ELR (cell line): ENCODE measurements around the gene PDIA5.

Experiments
- DNase-seq: peaks from one replicate; pipeline ENCODE4 v3.0.0-alpha.2; 2015; ENCODE audit warnings: low read depth

The PDIA5 gene

DNA sequence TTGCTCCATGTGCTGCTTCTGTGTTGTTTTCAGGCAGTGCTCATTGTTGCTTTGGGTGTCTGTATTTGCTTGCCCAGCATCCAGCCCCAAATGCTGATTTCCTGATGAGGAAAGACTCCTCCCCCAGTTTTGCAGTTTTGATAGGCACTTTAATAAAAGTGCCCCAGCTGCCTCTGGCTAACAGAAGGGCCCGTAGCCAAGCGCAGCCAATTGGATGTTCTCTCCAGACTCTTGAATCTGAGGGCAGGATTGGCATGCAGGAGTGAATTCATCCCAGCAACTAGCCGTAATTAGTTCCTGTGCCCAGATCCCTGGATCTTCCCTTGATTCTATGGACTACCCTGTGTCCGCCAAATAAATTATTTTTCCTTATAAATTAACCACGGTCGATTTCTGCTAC is 24.4 kb upstream of the PDIA5 start:
- DNase-seq, result no peak

DNA sequence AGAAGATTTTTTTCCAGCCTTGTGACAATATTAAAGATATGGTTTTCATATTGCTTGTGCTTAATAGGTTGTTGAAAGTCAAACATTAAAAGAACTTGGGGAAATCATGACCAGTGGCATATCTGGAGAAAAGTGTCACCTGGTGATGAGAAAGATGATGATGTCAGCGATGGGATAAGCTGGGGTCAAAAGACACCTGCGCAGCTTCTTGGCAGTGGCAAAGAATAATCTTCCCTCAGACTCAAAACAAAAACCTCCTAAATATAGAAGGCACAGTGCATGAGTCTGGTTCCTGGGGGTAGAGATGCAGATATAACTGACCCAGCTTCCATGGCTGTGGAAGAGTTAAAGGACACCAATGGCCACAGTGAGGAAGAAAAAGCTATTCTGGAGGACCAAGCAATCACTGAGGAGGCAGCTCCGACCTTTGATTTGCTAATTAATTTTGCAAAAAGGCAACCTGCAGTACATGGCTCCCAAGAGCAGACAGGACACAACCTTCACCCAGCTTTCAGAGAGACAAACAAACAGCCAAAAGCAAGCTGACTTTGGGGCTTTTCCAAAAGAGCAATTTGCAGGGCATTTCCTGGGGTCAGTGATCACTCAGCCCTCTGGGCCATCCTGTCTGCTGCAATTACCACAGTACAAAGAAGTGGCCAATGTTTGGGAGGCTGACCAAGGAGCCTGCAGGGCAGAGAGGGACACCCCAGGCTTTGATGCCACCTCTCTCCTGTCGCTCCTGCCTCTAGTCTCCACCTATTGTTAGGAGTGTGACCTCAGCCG is 21.7 kb upstream of the PDIA5 start:
- DNase-seq, result no peak

DNA sequence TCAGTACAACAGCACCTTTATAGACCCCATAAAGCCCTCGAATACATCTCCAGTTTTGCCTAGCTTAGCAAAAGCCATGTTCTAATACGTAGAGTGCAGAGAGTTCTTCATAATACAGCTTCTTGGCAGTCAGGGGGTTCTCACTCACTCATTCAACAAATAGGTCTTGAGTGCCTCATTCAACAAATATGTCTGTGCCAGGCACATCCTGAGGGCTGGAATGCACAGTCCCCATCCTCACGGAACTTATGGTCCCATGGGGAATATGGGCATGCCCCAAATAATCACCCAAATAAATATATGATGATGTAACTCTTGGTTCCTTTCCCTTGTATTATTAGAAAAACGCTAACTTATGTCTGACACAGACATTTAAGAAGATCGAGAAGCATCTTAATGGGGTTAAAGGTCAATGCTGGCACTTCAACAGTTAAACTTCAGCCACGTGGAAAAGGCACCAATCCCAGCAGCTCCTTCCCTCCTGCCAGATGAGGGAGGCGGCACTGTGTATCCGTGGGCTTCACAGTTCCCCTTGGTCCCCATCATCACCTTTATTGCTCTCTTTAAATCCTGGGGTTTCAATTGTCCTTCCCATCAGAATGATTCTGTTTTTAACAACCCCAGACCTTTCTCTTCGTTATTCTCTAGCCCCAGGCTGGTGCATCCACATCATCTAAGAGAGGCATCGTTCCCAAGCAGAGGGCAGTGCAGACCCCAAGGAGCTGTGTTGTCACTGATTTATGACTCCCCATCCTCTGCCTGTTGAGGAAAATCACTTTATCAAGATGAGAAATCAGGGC is 20.4 kb upstream of the PDIA5 start:
- DNase-seq, result peak; percentile 37

DNA sequence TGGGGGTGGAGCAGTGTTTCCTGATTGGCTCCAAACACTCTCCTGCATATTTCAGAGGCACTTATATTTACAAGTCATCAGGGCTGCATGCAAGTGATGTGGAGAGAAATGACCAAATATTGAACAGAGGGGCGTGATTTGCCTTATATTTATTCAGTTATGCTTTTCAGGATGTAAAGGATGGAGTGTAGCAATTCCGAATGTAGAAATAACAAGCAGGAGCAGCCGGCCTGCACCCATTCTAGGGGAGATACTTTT is 19.8 kb upstream of the PDIA5 start:
- no peak for DNase-seq

- no peak for DNase-seq
These were observed 18.2 kb upstream of the PDIA5 start for GRCh38 chr3:123048480-123049237.

DNA sequence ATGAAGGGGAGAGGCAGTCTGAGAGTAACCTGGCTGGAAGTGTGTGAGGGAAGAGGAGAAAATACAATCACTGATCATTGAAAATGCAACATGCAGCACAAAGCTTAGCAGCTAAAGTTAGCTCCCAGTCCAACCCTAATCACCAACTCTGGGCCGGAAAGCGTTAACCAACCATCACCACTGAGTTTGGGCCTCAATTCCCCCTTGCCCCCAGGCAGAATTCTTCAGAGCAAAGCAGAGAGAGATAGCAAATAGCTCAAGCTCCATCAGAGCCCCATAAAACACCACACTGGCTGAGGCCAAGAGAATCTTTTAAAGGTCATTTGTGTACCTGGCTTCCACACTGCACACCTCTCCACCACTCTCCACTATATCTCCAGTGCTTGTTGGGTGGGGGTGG is 16.2 kb upstream of the PDIA5 start:
- no peak for DNase-seq

DNA sequence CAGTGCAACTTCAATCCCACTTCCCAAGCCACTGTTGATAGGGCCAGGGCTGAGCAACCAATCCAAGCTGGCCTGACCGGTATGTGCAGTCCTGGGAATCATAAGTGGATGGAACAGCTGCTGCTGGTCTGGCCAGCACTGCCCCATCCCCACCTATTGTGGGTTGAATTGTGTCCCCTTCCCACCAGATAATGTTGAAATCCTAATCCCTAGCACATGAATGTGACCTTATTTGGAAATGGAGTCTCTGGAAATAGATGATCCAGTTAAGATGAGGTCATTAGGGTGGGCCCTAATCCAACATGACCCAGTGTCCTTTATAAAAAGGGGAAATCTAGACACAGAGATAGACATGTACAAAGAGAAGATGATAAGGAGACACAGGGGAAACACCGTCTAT is 13.7 kb upstream of the PDIA5 start:
- DNase-seq, result no peak

DNA sequence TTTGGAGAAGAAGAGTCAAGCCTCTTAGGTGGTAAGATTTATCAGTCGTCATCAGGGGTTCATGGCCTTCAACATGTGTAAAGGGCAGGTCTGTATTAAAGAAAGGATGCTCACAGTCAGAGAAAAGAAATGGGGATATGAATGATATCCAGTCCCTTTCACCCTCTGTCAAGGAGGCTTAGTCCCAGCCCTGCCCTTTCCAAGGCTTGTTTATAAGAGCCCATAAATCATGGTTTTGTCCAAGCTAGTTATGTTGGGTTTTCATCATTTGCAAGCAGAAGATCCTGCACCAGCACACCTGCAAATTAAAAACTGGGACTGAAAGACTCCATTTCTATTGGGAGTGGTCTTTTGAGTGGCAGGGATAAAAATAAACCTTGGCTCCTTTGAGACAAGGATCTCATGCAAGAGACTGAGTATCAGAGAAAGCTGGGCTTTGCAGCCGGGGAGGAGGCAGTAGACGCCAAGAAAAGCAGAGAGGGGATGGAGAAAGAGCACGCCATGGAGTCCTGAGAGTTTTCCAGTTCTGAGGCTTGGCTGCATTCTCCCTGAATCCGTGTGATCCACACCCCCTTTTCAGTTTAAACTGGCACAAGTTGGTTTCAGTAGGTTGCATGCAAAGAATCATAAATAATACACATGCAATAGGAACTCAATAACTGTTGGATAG is 12.6 kb upstream of the PDIA5 start:
- DNase-seq, result no peak

DNA sequence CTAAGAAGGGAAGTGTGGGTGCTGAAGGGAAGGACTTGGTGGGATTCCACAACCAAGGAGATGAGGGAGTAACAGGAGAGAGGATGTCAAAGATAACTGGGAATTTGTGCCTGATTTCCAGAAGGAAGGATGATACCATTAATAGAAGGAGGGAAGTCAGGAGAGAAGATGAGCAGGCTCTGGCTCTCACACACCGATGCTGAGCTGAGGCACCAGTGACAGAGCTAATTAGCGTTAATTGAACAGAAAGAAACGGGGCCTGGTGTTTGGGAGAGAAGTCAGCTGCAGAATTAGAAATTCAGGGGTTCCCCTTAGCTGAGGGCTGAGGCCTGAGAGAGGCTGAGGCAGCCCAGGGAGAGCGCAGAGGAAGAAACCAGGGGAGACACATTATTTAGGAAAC is 11.9 kb upstream of the PDIA5 start:
- no peak for DNase-seq

DNA sequence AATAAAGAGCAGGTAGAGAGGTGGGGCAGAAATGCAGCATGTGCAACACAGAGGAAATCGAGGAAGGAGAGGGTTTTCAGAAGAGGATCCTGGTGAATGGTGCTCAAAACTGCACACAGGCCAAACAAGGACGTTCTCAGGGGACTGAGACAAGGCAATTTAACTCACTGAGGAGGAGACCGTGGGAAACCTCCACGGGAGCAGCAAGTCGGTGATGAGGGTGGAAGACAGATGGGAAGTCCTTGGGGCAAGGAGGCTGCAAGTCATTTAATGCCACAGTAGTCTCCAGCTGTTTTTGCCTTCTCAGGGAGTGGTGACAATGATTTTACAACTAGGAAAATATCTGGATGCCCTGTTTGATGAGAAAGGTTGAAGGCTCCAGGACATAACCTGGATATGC is 11.5 kb upstream of the PDIA5 start:
- DNase-seq, result no peak

- DNase-seq, result no peak
These were observed 8.3 kb upstream of the PDIA5 start for GRCh38 chr3:123058505-123058904.

DNA sequence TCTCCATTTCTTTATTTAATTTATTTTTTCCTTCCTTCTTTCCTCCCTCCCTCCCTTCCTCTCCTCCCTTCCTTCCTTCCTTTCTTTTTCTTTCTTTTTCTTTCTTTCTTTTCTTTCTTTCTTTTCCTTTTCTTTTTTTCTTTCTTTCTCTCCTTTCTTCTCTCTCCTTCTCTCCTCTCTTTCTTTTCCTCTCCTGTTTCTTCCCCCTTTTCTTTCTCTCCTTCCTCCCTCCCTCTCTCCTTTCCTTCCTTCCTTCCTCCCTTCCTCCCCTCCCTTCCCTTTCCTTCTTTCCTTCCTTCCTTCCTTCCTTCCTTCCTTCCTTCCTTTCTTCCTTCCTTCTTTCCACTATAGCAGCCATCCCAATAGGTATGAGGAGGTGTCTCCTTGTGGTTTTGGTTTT is 6.8 kb upstream of the PDIA5 start:
- no peak for DNase-seq

GRCh38 chr3:123061856-123062255 is 5.0 kb upstream of the PDIA5 start:
- no peak for DNase-seq

DNA sequence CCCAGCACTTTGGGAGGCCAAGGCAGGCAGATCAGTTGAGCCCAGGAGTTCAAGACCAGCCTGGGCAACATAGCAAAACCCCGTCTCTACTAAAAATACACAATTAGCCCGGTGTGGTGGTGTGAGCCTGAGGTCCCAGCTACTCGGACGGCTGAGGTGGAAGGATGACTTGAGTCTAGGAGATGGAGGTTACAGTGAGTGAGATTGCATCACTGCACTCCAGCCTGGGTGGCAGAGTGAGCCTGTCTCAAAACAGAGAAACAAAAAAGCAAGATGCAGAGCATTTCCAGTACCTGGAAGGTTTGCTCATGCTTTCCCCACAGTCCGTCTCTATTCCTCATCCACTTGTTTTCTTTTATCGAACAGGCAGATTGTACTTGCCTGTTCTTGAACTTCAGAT is 3.8 kb upstream of the PDIA5 start:
- DNase-seq, result no peak

- DNase-seq, result no peak
These were observed 2.3 kb upstream of the PDIA5 start for GRCh38 chr3:123064506-123064905.

DNA sequence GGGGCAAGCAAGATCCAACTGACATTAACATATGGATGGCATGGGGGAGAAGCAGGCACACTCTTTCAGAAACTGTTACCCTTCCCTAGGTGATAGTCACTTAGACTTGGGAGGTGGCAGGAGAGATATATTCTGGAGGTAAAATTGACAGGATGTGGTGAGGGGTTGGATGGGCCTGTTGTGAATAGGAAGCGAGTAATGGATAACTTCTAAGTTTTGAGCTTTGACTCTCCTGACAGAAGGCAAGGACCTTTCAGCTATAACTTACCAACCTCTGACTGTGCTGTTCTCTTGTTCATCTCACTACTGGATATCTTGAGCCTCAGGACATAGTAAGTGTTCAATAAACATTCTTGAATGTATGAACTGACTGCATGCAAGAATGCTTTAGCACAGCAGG is 1.9 kb upstream of the PDIA5 start:
- peak; percentile 65 for DNase-seq

DNA sequence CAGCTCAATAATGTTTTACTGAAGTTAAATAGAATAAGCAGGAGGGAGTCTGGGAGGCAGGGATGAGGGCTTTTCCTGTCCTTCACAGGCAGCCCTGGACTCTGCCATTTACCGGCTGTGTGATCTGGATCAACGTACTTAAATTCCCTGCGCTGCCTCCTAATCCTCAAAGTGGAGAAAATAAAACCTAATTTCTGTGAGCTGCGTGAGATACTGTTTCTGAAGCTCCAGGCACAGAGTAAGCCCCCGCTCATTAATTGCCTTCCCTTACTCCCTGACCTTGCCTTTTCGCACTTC is 278 bp upstream of the PDIA5 start:
- no peak for DNase-seq

DNA sequence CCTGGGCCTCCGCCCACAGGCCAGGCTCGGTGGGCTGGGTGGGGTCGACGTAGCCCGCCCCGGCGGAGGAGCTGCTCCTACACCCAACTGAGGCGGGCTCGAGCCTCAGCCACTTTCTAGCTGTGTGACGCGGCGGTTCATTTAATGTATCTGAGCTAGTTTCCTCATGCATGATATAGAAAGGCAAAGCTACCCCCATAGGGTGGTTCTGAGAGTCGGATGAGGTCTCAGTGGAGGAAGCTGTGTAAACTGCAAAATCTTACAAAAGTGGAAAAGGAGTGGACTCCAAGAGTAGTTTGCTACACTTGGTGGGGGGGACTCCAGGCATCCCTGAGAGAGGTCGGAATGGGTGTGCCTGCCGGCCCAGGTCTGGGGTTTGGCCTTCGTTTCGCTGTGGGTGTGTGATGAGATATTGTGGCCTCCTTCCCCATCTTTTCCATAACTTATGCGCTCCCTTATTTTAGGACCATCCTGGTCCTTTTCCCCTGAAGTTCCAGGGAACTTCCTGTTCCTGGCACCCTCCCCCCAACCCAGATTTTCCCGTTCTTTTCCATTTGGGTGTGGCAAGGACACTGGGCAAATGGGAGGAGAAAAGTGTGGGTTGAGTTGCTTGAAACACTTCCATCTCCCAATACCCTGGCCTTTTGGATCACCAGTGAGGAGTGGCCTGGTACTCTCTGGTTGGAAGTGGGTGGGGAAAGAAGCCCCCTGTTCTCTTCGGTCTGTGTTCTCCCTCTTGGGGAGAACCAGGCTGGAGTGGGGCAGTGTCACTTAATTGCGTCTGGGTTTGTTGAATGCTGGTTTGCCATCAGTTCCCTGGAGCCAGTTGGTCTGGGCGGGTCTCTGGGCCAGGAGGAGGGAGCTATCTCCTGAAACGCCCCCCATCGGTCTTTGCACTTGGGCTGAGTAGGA is 1.1 kb downstream of the PDIA5 start:
- DNase-seq, result peak; percentile 37

- DNase-seq, result no peak
These were observed 2.0 kb downstream of the PDIA5 start for GRCh38 chr3:123068601-123069381.

GRCh38 chr3:123070510-123070909 is 3.7 kb downstream of the PDIA5 start:
- no peak for DNase-seq

DNA sequence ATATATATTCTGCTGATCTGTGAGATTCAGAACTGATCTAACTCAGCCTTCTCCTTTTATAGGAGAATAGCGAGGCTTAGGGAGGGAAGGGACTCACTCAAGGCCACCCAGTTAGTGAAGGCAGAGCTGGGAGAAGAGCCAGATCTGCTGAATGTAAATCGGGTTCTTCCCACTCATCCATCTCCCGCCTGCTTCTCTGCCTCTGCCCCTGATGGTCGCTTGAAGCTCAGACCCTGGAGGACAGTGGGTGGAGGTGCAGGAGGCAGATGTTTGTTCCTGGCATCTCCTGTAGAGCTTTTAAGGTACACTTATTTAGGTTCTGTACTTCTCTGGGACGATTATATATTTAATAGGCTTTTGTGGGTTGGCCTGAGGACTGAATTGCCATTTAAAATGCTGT is 4.3 kb downstream of the PDIA5 start:
- DNase-seq, result peak; percentile 47
